ENCODE results near the gene EIPR1. TPM values are rescaled to one million over a fixed set of nuclear protein-coding genes. Genes with fewer than 3 reads are reported as not detected.
"Not testable (repeated sequence)": the region's sequence is repeated elsewhere in the genome, so short reads cannot be mapped to it uniquely, and the experiment has no call there.

Gene EIPR1
- total and polyA plus RNA-seq, 2 of the 4 experiments (the other 2 are of a cell fraction) = 46.5 to 67.4 TPM

GRCh38 chr2:3369340-3370181 is 8.1 kb downstream of the EIPR1 start:
- H3K4me2 ChIP-seq (ENCODE audit: low read depth, low read length); H2BK20ac ChIP-seq (ENCODE audit: low read depth, low read length); DNase-seq; H3K36me3 ChIP-seq (ENCODE audit: control insufficient read depth, insufficient read depth, low read length); H3K23ac ChIP-seq (ENCODE audit: low read depth, low read length); CTCF ChIA-PET; H3K27ac ChIP-seq (ENCODE audit: insufficient read depth, low read length); H2AFZ ChIP-seq (replicated peaks; ENCODE audit: low read length, poor library complexity); H3K9me1 ChIP-seq (ENCODE audit: insufficient read depth, low read length); H2BK5ac ChIP-seq (ENCODE audit: low read depth, low read length, poor library complexity, severe bottlenecking); H4K5ac ChIP-seq (ENCODE audit: low read depth, low read length); H2BK120ac ChIP-seq (ENCODE audit: low read depth, low read length); H2AK9ac ChIP-seq (replicated peaks; ENCODE audit: low read depth, low read length, poor library complexity); H3K9ac ChIP-seq (ENCODE audit: low read depth, low read length); H3K4ac ChIP-seq (ENCODE audit: low read depth, low read length); H3K4me3 ChIP-seq (ENCODE audit: insufficient read depth, low read depth, low read length); in situ Hi-C loops (cut with MboI; ENCODE audit: low sequenced_read_pairs); H3K4me1 ChIP-seq (ENCODE audit: control insufficient read depth, insufficient read depth, low read length); BruUV-seq (replicated peaks); H4K20me1 ChIP-seq (ENCODE audit: insufficient read depth, low read length); H3K27me3 ChIP-seq (ENCODE audit: control insufficient read depth, insufficient read depth, low read length); H4K8ac ChIP-seq (ENCODE audit: low read depth in 2 of 2, low read length in 2 of 2); POLR2A ChIA-PET (ENCODE audit: unreplicated experiment); H3K18ac ChIP-seq (ENCODE audit: low read depth, low read length); H4K91ac ChIP-seq (ENCODE audit: insufficient read depth, low read depth, low read length); dilution Hi-C loops (cut with HindIII; ENCODE audit: low sequenced_read_pairs, unreplicated experiment); H3K14ac ChIP-seq (replicated peaks; ENCODE audit: low read depth, low read length); H3K9me3 ChIP-seq (ENCODE audit: control insufficient read depth, insufficient read depth, low read length); intact Hi-C loops (cut with micrococcal nuclease); H2AK5ac ChIP-seq (ENCODE audit: low read depth, low read length); H2BK15ac ChIP-seq (ENCODE audit: low read depth, low read length); H3K56ac ChIP-seq (ENCODE audit: extremely low read depth, insufficient read depth, low read length); ATAC-seq (ENCODE audit: low read depth): not testable (repeated sequence)
- WGBS, 2 experiments (ENCODE audit: extremely low coverage in 2 of 2, insufficient read length in 1 of 2) = 81% methylated on average over 7 of the region's 34 CpGs; no CpG with 5 or more reads in 1 of the 2 experiments
- peaks cover 5 to 16% of the 10 kb centered on the region in 2 experiments; a peak in 3 of 4 replicates for H3K79me1 ChIP-seq (ENCODE audit: low read depth in 1 of 2, low read length in 2 of 2)

Measured in IMR-90 (cell line).